Stimulated activated naive CD8-positive, alpha-beta T cell treated with anti-CD3 and anti-CD28 coated beads, Interleukin-15, Interleukin-2, amounts not matched to agents 100 U/mL and 50 U/mL, for 24 hours (primary cell): ENCODE results near the gene ANTXRL.
A peak's percentile ranks its signal among the peaks of the same experiment; 100 is the strongest.
"Not testable (repeated sequence)": the region's sequence is repeated elsewhere in the genome, so short reads cannot be mapped to it uniquely, and the experiment has no call there.

Source experiments
- ATAC-seq: fragments of 150-1000 bp; cut with Tn5 transposase; one replicate; pipeline ENCODE4 v1.10.0; 2021
- DNase-seq: peaks from one replicate; pipeline ENCODE4 v3.0.0; 2021

The ANTXRL gene

GRCh38 chr10:46254467-46254866, 32.3 kb upstream of the ANTXRL start:
- DNase-seq (no peak), ATAC-seq (no peak)

- DNase-seq, ATAC-seq: not testable (repeated sequence)
These were observed 31.6 kb upstream of the ANTXRL start for GRCh38 chr10:46255210-46255609.

GRCh38 chr10:46255801-46256747, 30.7 kb upstream of the ANTXRL start:
- ATAC-seq: peak; percentile 67
- peak; percentile 81 for DNase-seq

- DNase-seq (no peak), ATAC-seq (no peak)
These were observed 29.7 kb upstream of the ANTXRL start for GRCh38 chr10:46257099-46257498.

- ATAC-seq, DNase-seq: not testable (repeated sequence)
These were observed 23.8 kb upstream of the ANTXRL start for GRCh38 chr10:46262906-46263560.

- DNase-seq (peak; percentile 3), ATAC-seq (no peak)
These were observed 22.9 kb upstream of the ANTXRL start for GRCh38 chr10:46263831-46264268.

- DNase-seq: no peak
- no peak for ATAC-seq
These were observed 22.5 kb upstream of the ANTXRL start for GRCh38 chr10:46264336-46264735.

- DNase-seq (no peak), ATAC-seq (no peak)
These were observed 21.9 kb upstream of the ANTXRL start for GRCh38 chr10:46264737-46265368.

- not testable (repeated sequence) for DNase-seq, ATAC-seq
These were observed 21.1 kb upstream of the ANTXRL start for GRCh38 chr10:46265566-46266305.

GRCh38 chr10:46266306-46266985, 20.4 kb upstream of the ANTXRL start:
- DNase-seq: no peak
- ATAC-seq: no peak

- DNase-seq: no peak
- ATAC-seq: no peak
These were observed 19.4 kb upstream of the ANTXRL start for GRCh38 chr10:46267132-46267985.

- ATAC-seq (peak; percentile 75), DNase-seq (peak; percentile 71)
These were observed 18.5 kb upstream of the ANTXRL start for GRCh38 chr10:46268076-46268881.

- DNase-seq, ATAC-seq: not testable (repeated sequence)
These were observed 17.2 kb upstream of the ANTXRL start for GRCh38 chr10:46269554-46270053.

GRCh38 chr10:46270086-46270811, 16.5 kb upstream of the ANTXRL start:
- DNase-seq (peak; percentile 3), ATAC-seq (no peak)

GRCh38 chr10:46270963-46271530, 15.8 kb upstream of the ANTXRL start:
- not testable (repeated sequence) for DNase-seq, ATAC-seq

- peak; percentile 9 for DNase-seq
These were observed 14.8 kb upstream of the ANTXRL start for GRCh38 chr10:46271795-46272499.

GRCh38 chr10:46272863-46273415, 13.9 kb upstream of the ANTXRL start:
- peak; percentile 3 for DNase-seq
- no peak for ATAC-seq

More at GRCh38 chr10:46271795-46272499, 14.8 kb upstream of the ANTXRL start:
- ATAC-seq: not testable (repeated sequence)
